Measurements from ENCODE around the gene WDR26.

Gene WDR26

DNA sequence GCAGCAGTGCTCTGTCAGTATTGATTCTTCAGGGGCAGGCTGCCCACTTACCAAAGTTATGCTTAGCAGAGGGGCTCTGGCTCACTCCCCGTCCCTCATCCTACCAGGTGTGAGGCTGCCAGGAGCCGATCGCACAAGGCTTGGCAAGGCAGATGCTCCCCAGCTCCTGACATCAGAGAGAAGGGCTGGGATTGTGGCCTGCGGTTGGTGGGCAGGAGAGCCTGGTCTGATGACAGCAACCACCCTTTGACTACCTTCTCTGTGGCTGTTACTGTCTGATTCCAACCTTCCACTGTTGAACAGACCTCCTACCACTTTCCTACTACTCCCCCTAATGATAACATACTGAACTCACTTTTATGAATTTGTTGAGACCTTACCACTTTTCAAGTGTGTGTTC, 23.7 kb upstream of the WDR26 start:
- Histone ChIP-seq H3K9ac (ENCODE audit: low read depth in 1 of 2, low read length in 2 of 2) (no peak overlapping the region), H3K27me3 (ENCODE audit: control insufficient read depth in 1 of 2, insufficient read depth in 2 of 2, low read length in 2 of 2) (no peaks in the 10 kb centered on the region), H3K36me3 (ENCODE audit: control insufficient read depth in 1 of 2, insufficient read depth in 2 of 2, low read length in 2 of 2) (no peaks in the 10 kb centered on the region), H3K9me3 (ENCODE audit: control insufficient read depth in 1 of 2, low read length in 2 of 2) (no peaks in the 10 kb centered on the region), H3K27ac (ENCODE audit: low read depth, low read length) (no peak overlapping the region), H3K4me1 (ENCODE audit: control insufficient read depth in 1 of 2, insufficient read depth in 2 of 2, low read length in 2 of 2) (peaks cover 21 to 34% of the 10 kb centered on the region in 2 donors), H3K4me3 (ENCODE audit: low read depth in 1 of 2, low read length in 2 of 2) (no peak overlapping the region)

DNA sequence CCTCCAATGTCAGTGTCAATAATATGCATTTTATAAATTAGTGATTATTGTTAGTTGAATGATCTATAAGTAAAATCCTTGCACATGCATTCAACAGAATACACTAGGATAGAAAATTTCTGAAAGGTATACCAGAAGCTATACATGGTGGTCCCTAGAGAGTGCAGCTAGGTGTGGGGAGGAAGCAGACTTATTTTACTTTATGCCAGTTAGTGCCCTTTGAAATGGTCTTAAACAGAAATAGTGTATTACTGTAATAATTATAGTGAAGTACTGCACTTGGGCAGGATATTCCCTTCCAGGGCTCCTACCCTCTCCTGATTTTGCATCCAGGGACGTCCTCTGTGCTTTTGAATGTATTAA, 23.2 kb upstream of the WDR26 start:
- H3K27ac ChIP-seq (ENCODE audit: low read depth, low read length), result no peak overlapping the region
- no peaks in the 10 kb centered on the region for H3K9me3 ChIP-seq (ENCODE audit: control insufficient read depth in 1 of 2, low read length in 2 of 2)

DNA sequence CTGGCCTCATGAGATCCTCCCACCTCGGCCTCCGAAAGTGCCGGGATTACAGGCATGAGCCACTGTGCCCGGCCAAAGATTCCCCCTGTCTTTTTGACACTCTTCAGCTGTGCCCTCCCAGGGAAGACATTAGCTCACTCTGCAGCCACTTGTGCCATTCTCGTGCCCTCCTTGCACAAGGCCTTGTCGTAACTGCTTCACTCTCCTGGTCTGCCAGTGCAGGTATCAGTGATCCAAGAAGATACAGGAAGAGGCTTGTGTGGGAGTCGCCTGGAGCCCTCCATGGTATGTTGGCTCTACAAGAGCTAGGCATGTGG, 22.0 kb upstream of the WDR26 start:
- Histone ChIP-seq H3K27ac (ENCODE audit: low read depth, low read length) (peak overlapping the region; percentile 27), H3K27me3 (ENCODE audit: control insufficient read depth in 1 of 2, insufficient read depth in 2 of 2, low read length in 2 of 2) (no peaks in the 10 kb centered on the region), H3K9me3 (ENCODE audit: control insufficient read depth in 1 of 2, low read length in 2 of 2) (no peaks in the 10 kb centered on the region), H3K4me3 (ENCODE audit: low read depth in 1 of 2, low read length in 2 of 2) (no peak overlapping the region), H3K4me1 (ENCODE audit: control insufficient read depth in 1 of 2, insufficient read depth in 2 of 2, low read length in 2 of 2) (peaks cover 21 to 34% of the 10 kb centered on the region in 2 donors), H3K9ac (ENCODE audit: low read depth in 1 of 2, low read length in 2 of 2) (peak overlapping the region in 1 of 2 donors; percentile 20), H3K36me3 (ENCODE audit: control insufficient read depth in 1 of 2, insufficient read depth in 2 of 2, low read length in 2 of 2) (no peaks in the 10 kb centered on the region)

More for the DNA sequence above, 23.2 kb upstream of the WDR26 start:
- H3K4me3 ChIP-seq (ENCODE audit: low read depth in 1 of 2, low read length in 2 of 2), result no peak overlapping the region
- no peak overlapping the region for H3K9ac ChIP-seq (ENCODE audit: low read depth in 1 of 2, low read length in 2 of 2)
- H3K36me3 ChIP-seq (ENCODE audit: control insufficient read depth in 1 of 2, insufficient read depth in 2 of 2, low read length in 2 of 2), result no peaks in the 10 kb centered on the region
- peaks cover 21 to 34% of the 10 kb centered on the region in 2 donors for H3K4me1 ChIP-seq (ENCODE audit: control insufficient read depth in 1 of 2, insufficient read depth in 2 of 2, low read length in 2 of 2)
- no peaks in the 10 kb centered on the region for H3K27me3 ChIP-seq (ENCODE audit: control insufficient read depth in 1 of 2, insufficient read depth in 2 of 2, low read length in 2 of 2)

DNA sequence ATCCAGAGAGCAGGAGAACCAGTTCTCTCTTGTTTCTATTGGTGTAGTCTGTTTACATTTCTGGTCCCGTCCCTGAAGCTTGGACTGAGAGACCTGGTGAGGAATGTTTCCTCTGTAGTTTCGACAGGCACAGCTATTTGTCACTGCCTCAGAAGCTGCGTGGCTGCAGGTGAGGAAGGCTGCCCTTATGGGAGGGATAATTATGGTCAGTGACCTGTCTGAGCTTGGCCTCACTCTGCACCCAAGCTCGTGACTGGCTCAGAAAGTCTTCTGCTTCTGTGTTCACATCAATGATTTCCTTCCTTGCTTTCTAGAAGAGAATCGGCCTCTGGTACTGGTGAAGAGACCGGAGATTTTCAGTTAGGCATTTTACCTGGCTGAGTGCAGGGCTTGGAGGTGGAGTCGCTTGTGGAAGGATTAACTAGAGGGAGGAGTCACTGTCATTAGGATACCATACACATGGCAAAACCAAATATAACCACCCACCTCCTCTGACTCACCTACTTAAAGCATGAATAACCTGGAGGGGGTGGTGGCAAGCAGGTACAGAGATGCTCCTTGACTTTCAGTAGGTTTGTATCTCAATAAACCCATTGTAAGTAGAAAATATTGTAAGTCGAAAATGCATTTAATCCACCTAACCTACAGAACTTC, 19.9 kb upstream of the WDR26 start:
- Histone ChIP-seq H3K4me1 (ENCODE audit: control insufficient read depth in 1 of 2, insufficient read depth in 2 of 2, low read length in 2 of 2) (peaks cover 21 to 31% of the 10 kb centered on the region in 2 donors), H3K27me3 (ENCODE audit: control insufficient read depth in 1 of 2, insufficient read depth in 2 of 2, low read length in 2 of 2) (no peaks in the 10 kb centered on the region), H3K9me3 (ENCODE audit: control insufficient read depth in 1 of 2, low read length in 2 of 2) (no peaks in the 10 kb centered on the region), H3K9ac (ENCODE audit: low read depth in 1 of 2, low read length in 2 of 2) (no peak overlapping the region), H3K36me3 (ENCODE audit: control insufficient read depth in 1 of 2, insufficient read depth in 2 of 2, low read length in 2 of 2) (no peaks in the 10 kb centered on the region), H3K4me3 (ENCODE audit: low read depth in 1 of 2, low read length in 2 of 2) (peak overlapping the region in 1 of 2 donors; percentile 45), H3K27ac (ENCODE audit: low read depth, low read length) (no peak overlapping the region)

DNA sequence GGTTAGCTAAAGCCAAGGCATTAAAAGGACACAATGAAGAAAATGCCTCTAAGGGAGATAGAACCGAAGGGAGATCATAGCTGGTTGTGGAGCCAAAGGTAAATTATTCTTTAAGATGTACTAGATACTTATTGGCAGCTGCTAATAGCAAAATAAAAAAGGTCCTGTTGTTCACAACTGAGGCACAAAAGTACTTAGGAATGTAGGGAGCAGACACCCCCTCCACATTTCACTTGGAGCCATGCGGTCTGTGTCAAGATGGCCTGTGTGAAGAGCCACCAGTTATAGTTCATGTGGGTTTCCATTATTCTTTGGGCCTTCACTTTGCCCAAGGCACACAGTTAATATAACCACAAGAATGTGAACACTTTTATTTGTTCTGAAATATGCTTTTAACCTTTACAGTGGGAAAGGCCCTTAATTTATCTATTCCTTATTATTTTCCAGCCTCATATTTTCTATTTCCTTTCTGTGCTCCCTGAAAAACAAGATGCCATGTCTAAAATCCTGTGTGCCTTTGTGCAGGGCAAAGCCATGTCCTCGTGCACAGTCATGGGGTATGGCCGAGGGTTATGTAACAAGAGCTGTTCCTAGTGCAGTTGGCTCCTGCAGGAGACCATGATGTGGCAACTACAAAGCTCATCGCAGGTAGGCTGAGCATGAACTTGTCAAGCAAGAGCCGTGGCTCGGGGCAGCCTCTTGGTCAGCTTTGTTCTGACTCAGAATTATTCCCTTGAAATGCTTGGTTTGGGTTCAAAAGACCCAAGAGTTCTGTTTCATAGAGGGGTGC, 16.2 kb upstream of the WDR26 start:
- Histone ChIP-seq H3K27ac (ENCODE audit: low read depth, low read length) (no peak overlapping the region), H3K27me3 (ENCODE audit: control insufficient read depth in 1 of 2, insufficient read depth in 2 of 2, low read length in 2 of 2) (no peaks in the 10 kb centered on the region), H3K4me1 (ENCODE audit: control insufficient read depth in 1 of 2, insufficient read depth in 2 of 2, low read length in 2 of 2) (peaks cover 7 to 15% of the 10 kb centered on the region in 2 donors), H3K36me3 (ENCODE audit: control insufficient read depth in 1 of 2, insufficient read depth in 2 of 2, low read length in 2 of 2) (no peaks in the 10 kb centered on the region), H3K4me3 (ENCODE audit: low read depth in 1 of 2, low read length in 2 of 2) (no peak overlapping the region), H3K9ac (ENCODE audit: low read depth in 1 of 2, low read length in 2 of 2) (no peak overlapping the region), H3K9me3 (ENCODE audit: control insufficient read depth in 1 of 2, low read length in 2 of 2) (no peaks in the 10 kb centered on the region)

DNA sequence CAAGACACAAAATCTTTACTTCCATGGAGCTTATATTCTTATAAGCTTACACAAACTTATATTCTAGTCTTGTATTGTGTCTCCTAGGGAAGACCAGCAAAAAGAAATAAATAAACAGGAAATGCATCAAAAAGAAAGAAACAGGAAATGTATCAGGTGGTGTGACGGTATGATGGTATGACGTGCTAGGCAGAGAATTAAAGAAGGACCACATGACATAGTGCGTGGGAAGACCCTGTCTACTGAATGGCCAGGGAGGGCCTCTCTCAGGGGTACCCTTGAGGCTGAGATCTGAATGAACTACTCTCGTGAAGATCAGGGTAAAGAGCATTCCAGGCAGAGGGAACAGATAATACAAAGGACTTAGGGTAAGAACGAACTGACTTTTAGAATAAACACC, 15.6 kb upstream of the WDR26 start:
- H3K27ac ChIP-seq (ENCODE audit: low read depth, low read length), result no peak overlapping the region
- H3K9me3 ChIP-seq (ENCODE audit: control insufficient read depth in 1 of 2, low read length in 2 of 2), result no peaks in the 10 kb centered on the region
- H3K9ac ChIP-seq (ENCODE audit: low read depth in 1 of 2, low read length in 2 of 2), result no peak overlapping the region
- peaks cover 7 to 15% of the 10 kb centered on the region in 2 donors for H3K4me1 ChIP-seq (ENCODE audit: control insufficient read depth in 1 of 2, insufficient read depth in 2 of 2, low read length in 2 of 2)
- H3K4me3 ChIP-seq (ENCODE audit: low read depth in 1 of 2, low read length in 2 of 2), result no peak overlapping the region
- no peaks in the 10 kb centered on the region for H3K36me3 ChIP-seq (ENCODE audit: control insufficient read depth in 1 of 2, insufficient read depth in 2 of 2, low read length in 2 of 2)
- no peaks in the 10 kb centered on the region for H3K27me3 ChIP-seq (ENCODE audit: control insufficient read depth in 1 of 2, insufficient read depth in 2 of 2, low read length in 2 of 2)

DNA sequence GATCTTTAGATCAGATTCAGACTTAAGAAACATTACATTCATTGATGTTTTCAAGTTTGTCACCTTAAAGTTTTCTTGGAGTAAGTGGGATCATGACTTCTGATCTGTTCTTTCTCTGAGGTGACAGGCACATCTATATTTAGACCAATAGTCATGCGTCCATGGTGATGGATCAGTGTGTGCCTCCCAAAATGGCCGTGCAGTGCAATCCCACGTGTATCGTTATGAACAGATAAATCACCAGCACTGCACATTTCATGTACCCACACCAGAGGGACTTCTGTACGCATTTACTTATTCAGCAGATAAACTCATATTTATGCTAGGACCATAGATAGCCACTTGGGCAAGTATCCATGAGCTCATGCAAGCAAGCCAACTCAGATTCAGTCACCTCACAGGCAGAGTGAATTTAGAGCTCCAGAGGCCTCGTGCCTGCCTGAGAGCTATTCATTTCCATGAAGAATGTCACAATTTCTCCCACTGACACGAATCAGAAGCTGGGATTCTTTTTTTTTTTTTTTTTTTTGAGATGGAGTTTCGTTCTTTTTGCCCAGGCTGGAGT, 13.9 kb upstream of the WDR26 start:
- Histone ChIP-seq H3K36me3 (ENCODE audit: control insufficient read depth in 1 of 2, insufficient read depth in 2 of 2, low read length in 2 of 2) (no peaks in the 10 kb centered on the region), H3K27ac (ENCODE audit: low read depth, low read length) (no peak overlapping the region), H3K9ac (ENCODE audit: low read depth in 1 of 2, low read length in 2 of 2) (no peak overlapping the region), H3K4me3 (ENCODE audit: low read depth in 1 of 2, low read length in 2 of 2) (no peak overlapping the region), H3K27me3 (ENCODE audit: control insufficient read depth in 1 of 2, insufficient read depth in 2 of 2, low read length in 2 of 2) (no peaks in the 10 kb centered on the region), H3K9me3 (ENCODE audit: control insufficient read depth in 1 of 2, low read length in 2 of 2) (no peaks in the 10 kb centered on the region), H3K4me1 (ENCODE audit: control insufficient read depth in 1 of 2, insufficient read depth in 2 of 2, low read length in 2 of 2) (peaks cover 0 to under 1% of the 10 kb centered on the region in 2 donors)

DNA sequence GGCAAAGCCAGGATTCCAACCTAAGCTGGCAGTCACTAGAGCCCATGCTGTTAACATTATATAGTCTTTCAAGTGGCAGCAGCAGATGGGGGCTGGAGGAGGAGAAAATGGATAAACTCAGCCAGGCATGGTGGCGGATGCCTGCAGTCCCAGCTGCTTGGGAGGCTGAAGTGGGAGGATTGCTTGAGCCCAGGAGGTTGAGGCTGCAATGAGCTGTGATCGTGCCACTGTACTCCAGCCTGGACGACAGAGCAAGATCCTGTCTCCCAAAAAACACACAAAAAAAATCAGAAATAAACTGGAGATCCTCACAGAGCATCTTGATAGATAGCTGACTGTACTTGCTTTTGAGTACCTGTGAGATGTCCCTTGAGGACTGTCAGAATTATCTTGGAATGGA, 13.4 kb upstream of the WDR26 start:
- H3K4me3 ChIP-seq (ENCODE audit: low read depth in 1 of 2, low read length in 2 of 2), result no peak overlapping the region
- H3K27ac ChIP-seq (ENCODE audit: low read depth, low read length), result no peak overlapping the region
- H3K4me1 ChIP-seq (ENCODE audit: control insufficient read depth in 1 of 2, insufficient read depth in 2 of 2, low read length in 2 of 2), result no peaks in the 10 kb centered on the region
- no peaks in the 10 kb centered on the region for H3K9me3 ChIP-seq (ENCODE audit: control insufficient read depth in 1 of 2, low read length in 2 of 2)
- no peak overlapping the region for H3K9ac ChIP-seq (ENCODE audit: low read depth in 1 of 2, low read length in 2 of 2)
- no peaks in the 10 kb centered on the region for H3K36me3 ChIP-seq (ENCODE audit: control insufficient read depth in 1 of 2, insufficient read depth in 2 of 2, low read length in 2 of 2)
- H3K27me3 ChIP-seq (ENCODE audit: control insufficient read depth in 1 of 2, insufficient read depth in 2 of 2, low read length in 2 of 2), result no peaks in the 10 kb centered on the region

DNA sequence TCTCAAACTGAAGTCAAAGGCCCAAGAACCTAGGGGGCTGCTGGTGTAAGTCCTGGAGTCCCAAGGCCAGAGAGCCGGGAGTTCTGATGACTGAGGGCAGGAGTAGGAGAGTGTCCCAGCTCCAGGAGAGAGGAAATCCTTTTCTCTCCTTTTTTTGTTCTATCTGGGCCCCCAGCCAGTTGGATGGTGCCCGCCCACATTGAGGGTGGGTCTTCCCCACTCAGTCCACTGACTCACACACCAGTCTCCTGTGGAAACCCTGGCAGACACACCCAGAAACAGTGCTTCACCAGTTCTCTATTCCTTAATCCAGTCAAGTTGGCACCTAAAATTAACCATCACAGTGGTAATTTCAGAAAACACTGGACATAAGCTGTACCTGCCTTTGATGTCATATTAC, 12.7 kb upstream of the WDR26 start:
- no peaks in the 10 kb centered on the region for H3K9me3 ChIP-seq (ENCODE audit: control insufficient read depth in 1 of 2, low read length in 2 of 2)
- no peaks in the 10 kb centered on the region for H3K36me3 ChIP-seq (ENCODE audit: control insufficient read depth in 1 of 2, insufficient read depth in 2 of 2, low read length in 2 of 2)
- no peaks in the 10 kb centered on the region for H3K4me1 ChIP-seq (ENCODE audit: control insufficient read depth in 1 of 2, insufficient read depth in 2 of 2, low read length in 2 of 2)
- no peak overlapping the region for H3K27ac ChIP-seq (ENCODE audit: low read depth, low read length)
- no peak overlapping the region for H3K9ac ChIP-seq (ENCODE audit: low read depth in 1 of 2, low read length in 2 of 2)
- H3K4me3 ChIP-seq (ENCODE audit: low read depth in 1 of 2, low read length in 2 of 2), result no peak overlapping the region
- H3K27me3 ChIP-seq (ENCODE audit: control insufficient read depth in 1 of 2, insufficient read depth in 2 of 2, low read length in 2 of 2), result no peaks in the 10 kb centered on the region

DNA sequence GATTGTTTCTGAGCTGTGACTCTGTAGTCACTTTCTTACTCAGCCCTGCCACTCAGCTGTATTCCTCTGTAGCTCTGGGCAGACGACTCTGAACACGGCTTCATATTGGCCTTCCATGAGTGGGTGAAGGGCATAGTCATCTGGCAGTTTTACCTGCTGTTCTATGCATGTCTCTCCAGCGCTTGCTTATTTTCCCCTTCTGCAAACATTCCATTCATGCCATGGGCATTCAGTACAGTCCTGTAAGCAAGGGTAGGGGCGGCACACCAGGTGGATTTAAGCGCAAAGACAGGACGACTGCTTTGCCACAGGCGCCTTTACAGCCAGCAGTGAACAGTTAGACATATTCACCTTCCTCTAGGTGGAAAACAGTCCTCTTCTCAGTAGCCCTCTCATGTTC, 4.4 kb upstream of the WDR26 start:
- Histone ChIP-seq H3K4me1 (ENCODE audit: control insufficient read depth in 1 of 2, insufficient read depth in 2 of 2, low read length in 2 of 2) (peaks cover 15 to 19% of the 10 kb centered on the region in 2 donors), H3K9me3 (ENCODE audit: control insufficient read depth in 1 of 2, low read length in 2 of 2) (no peaks in the 10 kb centered on the region), H3K4me3 (ENCODE audit: low read depth in 1 of 2, low read length in 2 of 2) (no peak overlapping the region), H3K27ac (ENCODE audit: low read depth, low read length) (no peak overlapping the region), H3K9ac (ENCODE audit: low read depth in 1 of 2, low read length in 2 of 2) (no peak overlapping the region), H3K36me3 (ENCODE audit: control insufficient read depth in 1 of 2, insufficient read depth in 2 of 2, low read length in 2 of 2) (peaks cover 0 to 3% of the 10 kb centered on the region in 2 donors), H3K27me3 (ENCODE audit: control insufficient read depth in 1 of 2, insufficient read depth in 2 of 2, low read length in 2 of 2) (no peaks in the 10 kb centered on the region)
